GM18858 (cell line): ENCODE results near the gene KRTAP10-4.
"Not testable (repeated sequence)": the region's sequence is repeated elsewhere in the genome, so short reads cannot be mapped to it uniquely, and the experiment has no call there.

ENCODE experiments used
- ATAC-seq: cut with Tn5 transposase; IDR thresholded peaks from one replicate; pipeline ENCODE4 v1.9.1; 2021; ENCODE audit not compliant: unreplicated experiment

The KRTAP10-4 gene, protein sequence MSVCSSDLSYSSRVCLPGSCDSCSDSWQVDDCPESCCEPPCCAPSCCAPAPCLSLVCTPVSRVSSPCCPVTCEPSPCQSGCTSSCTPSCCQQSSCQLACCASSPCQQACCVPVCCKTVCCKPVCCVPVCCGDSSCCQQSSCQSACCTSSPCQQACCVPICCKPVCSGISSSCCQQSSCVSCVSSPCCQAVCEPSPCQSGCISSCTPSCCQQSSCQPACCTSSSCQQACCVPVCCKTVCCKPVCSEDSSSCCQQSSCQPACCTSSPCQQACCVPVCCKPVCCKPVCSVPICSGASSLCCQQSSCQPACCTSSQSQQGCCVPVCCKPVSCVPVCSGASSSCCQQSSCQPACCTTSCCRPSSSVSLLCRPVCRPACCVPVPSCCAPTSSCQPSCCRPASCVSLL

DNA sequence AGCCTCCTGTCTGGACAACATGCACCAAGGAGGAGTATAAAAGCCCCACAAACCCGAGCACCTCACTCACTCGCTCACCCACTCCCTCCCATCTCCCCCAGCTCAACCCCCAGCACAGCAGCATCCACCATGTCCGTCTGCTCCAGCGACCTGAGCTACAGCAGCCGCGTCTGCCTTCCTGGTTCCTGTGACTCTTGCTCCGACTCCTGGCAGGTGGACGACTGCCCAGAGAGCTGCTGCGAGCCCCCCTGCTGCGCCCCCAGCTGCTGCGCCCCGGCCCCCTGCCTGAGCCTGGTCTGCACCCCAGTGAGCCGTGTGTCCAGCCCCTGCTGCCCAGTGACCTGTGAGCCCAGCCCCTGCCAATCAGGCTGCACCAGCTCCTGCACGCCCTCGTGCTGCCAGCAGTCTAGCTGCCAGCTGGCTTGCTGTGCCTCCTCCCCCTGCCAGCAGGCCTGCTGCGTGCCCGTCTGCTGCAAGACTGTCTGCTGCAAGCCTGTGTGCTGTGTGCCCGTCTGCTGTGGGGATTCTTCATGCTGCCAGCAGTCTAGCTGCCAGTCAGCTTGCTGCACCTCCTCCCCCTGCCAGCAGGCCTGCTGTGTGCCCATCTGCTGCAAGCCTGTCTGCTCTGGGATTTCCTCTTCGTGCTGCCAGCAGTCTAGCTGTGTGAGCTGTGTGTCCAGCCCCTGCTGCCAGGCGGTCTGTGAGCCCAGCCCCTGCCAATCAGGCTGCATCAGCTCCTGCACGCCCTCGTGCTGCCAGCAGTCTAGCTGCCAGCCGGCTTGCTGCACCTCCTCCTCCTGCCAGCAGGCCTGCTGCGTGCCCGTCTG, at the start of gene KRTAP10-4:
Gene KRTAP10-4, plus strand, starts transcription at position 100 of the 827 bp plus-strand sequence. Its CDS starts 30 bp downstream, at position 130.
- ATAC-seq, result not testable (repeated sequence)

DNA sequence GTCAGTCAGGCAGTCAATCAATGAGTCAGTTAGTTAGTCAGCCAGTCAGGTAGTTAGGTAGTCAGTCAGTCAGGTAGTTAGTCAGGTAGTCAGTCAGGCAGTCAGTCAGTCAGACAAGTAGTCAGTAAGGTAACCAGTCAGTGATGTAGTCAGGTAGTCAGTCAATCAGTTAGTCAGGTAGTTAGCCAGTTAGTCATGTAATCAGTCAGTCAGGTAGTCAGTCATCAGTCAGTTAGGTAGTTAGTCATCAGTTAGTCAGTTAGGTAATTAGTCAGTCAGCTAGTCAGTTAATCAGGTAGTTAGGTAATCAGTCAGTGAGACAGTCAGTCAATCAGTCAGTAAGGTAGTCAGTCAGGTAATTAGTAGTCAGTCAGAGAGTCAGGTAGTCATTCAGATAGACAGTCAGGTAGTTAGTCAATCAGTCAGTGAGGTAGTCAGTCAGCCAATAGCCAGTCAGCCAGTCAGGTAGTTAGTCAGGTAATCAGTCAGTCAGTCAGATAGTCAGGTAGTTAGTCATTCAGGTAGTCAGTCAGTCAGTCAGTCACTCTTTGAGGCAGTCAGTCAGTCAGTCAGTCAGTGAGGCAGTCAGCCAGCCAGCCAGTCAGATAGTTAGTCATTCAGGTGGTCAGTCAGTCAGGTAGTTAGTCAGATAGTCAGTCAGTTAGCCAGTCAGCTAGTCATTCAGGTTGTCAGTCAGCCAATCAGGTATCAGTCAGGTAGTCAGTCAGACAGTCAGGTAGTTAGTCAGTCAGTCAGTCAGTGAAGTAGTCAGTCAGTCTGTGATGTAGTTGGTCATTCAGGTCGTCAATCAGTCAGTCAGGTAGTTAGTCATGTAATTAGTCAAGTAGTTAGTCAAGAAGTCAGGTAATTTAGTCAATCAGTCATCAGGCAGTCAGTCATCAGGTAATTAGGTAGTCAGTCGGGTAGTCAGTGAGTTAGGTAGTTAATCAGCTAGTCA, 48.8 kb upstream of the KRTAP10-4 start:
- no peak for ATAC-seq

- no peak for ATAC-seq
Measured at GRCh38 chr21:44525391-44526095, 48.0 kb upstream of the KRTAP10-4 start.

GRCh38 chr21:44526096-44526997, 47.2 kb upstream of the KRTAP10-4 start:
- no peak for ATAC-seq

DNA sequence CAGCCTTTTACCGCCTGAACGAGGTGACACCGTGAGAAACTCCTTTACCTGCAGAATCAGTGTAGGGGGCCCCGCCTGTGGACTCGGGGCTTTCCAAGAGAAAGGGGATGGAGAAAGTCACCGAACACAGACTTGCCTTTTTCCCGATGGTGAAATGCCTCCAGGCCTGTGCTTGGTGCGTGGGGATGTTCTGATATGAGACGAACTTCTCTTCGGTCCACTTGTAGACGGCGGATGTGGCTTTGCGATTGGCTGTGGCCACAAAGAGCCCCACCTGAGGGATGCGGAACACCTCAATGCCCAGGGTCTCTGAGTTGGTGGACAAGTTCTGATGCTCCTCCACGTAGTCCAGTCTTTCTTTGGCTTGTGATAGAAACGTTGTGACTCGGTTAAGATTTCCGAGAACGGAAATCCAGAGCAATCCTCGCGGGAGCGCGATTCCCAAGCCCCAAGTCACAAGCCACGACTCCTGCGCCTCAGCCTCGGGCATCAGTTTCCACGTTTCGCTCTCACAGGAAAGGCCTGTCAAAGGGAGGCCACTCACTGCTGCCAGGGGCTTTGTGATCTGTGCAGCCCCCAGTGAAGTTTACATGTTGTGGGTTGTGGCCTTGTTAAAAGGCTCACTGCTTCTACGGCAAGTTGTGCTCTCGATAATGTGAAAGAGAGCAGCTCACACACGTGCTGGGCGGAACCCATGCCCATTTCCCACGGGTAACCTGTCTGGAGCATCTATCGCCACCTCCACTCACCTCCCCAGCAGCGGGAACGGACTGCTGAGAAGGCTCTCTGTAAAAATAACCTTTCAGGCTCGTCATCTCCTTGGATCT, 46.2 kb upstream of the KRTAP10-4 start:
- ATAC-seq, result no peak

DNA sequence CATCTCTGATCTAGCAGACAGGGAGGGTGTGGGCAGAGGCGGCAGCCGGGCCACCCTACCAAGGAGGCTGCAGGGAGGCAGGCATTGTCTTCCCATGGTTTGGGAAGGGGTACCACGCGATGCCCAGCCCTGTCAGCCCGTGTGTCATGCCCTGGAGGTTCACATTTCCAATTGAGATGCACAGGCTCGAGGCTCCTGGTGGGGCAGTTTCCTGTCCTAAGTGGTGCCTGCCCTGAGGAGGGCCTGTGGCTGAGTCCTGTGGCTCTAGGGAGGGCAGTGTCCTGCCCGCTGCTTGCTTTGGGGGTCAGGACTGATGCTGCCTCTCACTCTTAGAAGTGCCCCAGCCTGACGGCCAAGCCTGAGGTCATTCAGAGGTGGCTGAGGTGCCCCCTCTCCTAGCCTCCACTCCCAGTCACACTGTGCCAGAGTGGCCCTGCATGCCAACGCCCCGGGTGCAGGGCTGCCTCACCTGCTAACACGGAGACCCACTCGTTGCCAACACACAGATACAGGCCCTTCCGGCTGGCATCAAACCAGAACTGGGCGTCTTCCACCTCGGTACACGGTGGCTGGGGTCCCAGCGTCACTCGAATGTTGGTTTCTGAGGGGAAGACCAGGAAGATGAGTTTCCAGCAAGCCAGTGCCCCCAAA, 45.4 kb upstream of the KRTAP10-4 start:
- ATAC-seq, result no peak

GRCh38 chr21:44528634-44528995, 44.9 kb upstream of the KRTAP10-4 start:
- ATAC-seq, result no peak

DNA sequence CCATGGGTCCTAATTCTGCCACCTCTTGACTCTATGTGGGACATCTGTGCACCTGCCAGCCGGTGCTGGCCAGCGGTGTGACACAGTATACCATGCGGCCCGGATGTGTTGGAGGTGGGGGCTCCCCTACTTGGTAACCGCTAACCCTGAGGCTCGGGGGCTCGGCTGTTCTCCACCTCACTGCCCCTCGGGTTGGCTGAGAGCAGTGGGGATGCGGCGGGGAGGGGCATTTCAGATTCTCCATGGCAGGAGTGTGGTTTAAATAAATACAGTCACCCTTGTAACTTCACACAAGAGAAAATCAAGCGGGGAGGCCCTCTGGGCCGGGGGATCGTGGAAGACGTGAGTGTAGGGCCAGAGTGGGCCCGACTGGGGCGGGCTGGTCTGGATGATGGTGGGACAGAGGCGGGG, 44.5 kb upstream of the KRTAP10-4 start:
- ATAC-seq, result no peak

DNA sequence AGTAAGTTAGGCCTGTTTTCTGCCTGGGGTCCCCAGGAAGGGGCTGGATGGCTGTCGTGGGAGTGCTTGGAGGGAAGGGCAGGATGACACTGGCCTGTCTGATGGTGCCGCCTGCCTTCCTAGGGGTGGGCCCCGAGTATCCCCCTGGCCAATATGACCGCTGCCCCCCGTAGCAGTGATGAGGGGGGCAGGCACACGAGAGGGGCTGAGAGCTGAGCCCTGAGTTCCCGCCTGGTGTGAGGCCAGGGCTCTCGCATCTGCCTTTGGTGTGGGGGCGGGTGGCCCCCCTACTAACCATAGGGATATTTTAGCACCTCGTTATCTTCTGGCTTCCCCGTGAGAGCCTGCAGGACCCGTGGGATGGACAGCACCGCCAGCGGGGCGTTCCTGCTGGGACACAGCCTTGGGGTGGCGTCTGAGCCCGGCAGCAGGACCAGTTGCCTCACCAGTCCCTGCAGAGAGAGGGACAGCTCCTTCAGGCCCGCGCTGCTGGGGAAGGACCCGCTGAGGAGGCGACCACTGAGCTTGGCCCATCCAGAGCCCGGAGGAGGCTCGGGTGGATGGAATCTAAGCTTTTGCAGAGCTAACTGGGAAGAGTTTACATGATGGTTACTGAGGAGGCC, 43.9 kb upstream of the KRTAP10-4 start:
- no peak for ATAC-seq

DNA sequence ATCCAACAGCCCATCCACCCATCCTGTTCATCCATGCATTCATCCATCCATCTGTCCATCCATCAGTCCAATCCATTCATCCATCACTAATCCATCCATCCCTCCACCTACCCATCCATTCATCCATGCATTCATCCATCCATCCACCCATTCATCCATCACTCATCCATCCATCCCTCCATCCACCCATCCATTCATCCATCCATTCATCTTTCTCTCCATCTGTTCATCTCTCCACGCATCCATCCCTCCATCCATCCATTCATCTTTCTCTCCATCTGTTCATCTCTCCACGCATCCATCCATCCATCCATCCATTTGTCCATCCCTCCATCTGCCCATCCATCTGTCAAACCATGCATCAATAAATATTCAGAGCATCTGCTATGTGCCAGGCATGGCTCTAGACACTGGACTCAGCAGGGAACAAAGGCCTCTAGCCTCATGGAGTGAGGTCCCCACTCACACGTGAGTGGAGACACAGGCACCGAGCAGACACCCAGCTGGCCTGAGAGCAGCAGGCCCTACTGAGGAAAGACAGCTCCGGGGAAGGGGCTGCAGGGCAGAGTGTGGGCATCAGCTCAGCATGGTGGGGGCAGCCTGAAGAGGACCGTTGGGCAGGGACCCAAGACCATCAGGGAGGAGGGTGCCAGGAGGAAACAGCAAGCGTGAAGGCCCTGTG, 43.2 kb upstream of the KRTAP10-4 start:
- no peak for ATAC-seq

DNA sequence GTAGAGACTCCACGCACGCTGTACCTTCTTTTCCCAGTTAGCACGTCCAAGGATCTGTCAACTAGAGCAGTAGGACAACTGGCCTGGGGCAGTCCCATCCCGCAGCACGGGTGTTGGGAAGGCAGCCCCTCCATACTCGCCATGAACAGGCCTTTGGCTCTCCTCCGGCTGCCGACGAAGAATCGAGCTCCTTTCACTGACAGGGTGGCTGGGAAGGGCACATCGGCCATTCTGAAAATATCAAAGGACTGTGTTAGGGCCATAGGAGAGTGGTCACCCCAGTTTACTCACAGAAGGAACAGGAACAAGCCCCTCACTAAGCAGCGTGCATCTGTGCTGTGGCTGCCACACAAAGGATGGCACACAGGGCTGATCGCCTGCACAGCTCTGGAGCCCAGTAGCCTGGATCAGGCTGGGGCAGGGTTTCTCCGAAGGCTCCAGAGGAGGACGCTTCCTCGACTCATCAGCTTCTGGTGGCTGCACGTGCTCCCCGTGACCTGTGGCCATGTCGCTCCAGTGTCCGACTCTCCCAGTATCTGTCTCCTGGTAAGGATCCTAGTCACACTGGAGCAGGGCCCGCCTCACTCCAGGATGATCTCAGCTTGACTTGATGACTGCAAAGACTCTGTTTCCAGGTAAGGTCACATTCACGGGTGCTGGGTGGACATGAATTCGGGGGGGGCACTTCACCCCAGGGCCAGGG, 42.5 kb upstream of the KRTAP10-4 start:
- ATAC-seq, result no peak

GRCh38 chr21:44531606-44532564, 41.6 kb upstream of the KRTAP10-4 start:
- ATAC-seq, result no peak

- ATAC-seq, result no peak
Measured at GRCh38 chr21:44532712-44533111, 40.8 kb upstream of the KRTAP10-4 start.

GRCh38 chr21:44533121-44533890, 40.2 kb upstream of the KRTAP10-4 start:
- ATAC-seq, result no peak
